Measurements from ENCODE around the gene HIVEP3. TPM values are rescaled to one million over a fixed set of nuclear protein-coding genes. Genes with fewer than 3 reads are reported as not detected.

The HIVEP3 gene
- total RNA-seq, 1 experiment from 2014 or later = 0.55 TPM

DNA sequence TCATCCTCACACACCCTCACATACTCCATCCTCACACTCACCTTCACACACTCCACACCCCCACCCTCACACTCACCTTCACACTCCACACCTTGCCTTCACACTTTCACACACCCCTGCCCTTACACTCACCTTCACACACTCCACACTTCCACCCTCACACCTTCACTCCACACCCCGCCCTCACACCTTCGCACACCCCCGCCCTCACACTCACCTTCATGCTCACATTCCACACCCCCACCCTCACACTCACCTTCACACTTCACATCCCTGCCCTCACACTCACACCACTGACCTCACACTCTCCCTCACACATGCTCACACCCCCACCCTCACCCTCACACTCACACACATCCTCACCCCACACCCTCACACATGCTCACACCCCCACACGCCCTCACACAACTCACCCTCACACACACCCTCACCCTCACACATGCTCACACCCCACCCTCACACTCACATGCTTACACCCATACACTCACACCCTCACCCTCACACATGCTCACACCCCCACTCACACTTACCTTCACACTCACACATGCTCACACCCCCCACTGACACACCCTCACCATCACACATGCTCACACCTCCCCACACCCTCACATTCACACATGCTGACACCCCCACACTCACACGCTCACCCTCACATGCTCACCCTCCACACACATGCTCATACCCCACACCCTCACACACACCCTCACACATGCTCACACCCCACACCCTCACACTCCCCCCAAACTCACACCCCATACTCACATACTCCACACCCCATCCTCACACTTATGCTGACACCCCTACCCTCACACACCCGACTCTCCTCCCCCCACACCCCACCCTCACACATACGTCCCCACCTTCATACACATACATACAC lies 389.8 kb downstream of the HIVEP3 start:
- ATAC-seq (no peak), DNase-seq (ENCODE audit: low spot score) (no peak)
- TF ChIP-seq ZNF416 (CRISPR knock-in tag; IDR thresholded peaks at IDR 0.05) (no peak), CBFB (CRISPR knock-in tag; IDR thresholded peaks at IDR 0.05; ENCODE audit: low read depth) (no peak), MXD4 (CRISPR knock-in tag; IDR thresholded peaks at IDR 0.05; ENCODE audit: borderline replicate concordance) (no peak), EMX1 (CRISPR knock-in tag; IDR thresholded peaks at IDR 0.05) (no peak), ZNF263 (CRISPR knock-in tag; IDR thresholded peaks at IDR 0.05; ENCODE audit: low read depth) (no peak), ATF1 (CRISPR knock-in tag; IDR thresholded peaks at IDR 0.05) (no peak), TP53 (CRISPR knock-in tag; IDR thresholded peaks at IDR 0.05) (no peak), CREB1 (CRISPR knock-in tag; IDR thresholded peaks at IDR 0.05) (no peak), ESRRA (CRISPR knock-in tag; IDR thresholded peaks at IDR 0.05; ENCODE audit: borderline replicate concordance) (no peak), CREM (CRISPR knock-in tag; IDR thresholded peaks at IDR 0.05) (no peak), NFATC4 (CRISPR knock-in tag; IDR thresholded peaks at IDR 0.05) (no peak), JUN (CRISPR knock-in tag; IDR thresholded peaks at IDR 0.05) (no peak), ZNF317 (CRISPR knock-in tag; IDR thresholded peaks at IDR 0.05; ENCODE audit: borderline replicate concordance, low read depth) (no peak)
- TF ChIP-seq, protein P1, sequence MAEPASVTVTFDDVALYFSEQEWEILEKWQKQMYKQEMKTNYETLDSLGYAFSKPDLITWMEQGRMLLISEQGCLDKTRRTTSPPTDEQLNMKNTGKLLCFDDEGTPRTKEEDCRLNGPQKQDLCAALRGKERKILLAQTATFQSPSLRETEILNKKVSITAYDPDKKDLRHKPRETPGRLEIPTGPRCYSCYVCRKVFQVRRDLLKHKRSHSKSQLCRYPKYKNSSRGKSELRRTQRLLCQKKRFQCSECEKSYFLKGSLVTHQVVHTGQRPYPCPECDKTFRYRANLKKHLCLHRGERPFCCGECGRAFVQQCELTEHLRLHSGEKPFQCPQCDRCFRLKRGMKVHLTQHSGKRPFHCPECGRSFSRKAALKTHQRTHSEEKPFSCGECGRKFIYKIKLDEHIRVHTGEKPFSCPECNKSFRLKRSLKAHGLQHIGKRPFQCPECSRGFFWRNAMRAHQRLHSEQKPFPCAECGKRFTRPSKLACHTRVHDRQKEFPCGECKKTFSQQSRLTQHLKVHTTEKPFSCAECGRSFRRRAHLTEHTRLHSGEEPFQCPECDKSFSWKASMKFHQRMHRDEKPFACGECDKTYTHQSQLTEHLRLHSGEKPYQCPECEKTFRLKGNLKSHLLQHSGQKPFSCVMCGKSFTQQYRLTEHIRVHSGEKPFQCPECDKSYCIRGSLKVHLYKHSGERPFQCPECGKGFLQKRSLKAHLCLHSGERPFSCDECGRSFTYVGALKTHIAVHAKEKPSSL (CRISPR knock-in tag; conservative IDR thresholded peaks at IDR 0.05) = no peak
- TF ChIP-seq, protein P2, sequence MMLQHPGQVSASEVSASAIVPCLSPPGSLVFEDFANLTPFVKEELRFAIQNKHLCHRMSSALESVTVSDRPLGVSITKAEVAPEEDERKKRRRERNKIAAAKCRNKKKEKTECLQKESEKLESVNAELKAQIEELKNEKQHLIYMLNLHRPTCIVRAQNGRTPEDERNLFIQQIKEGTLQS (CRISPR knock-in tag; conservative IDR thresholded peaks at IDR 0.05) = no peak
- TF ChIP-seq, protein P3, sequence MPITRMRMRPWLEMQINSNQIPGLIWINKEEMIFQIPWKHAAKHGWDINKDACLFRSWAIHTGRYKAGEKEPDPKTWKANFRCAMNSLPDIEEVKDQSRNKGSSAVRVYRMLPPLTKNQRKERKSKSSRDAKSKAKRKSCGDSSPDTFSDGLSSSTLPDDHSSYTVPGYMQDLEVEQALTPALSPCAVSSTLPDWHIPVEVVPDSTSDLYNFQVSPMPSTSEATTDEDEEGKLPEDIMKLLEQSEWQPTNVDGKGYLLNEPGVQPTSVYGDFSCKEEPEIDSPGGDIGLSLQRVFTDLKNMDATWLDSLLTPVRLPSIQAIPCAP (CRISPR knock-in tag; IDR thresholded peaks at IDR 0.05) = no peak
- TF ChIP-seq, protein P4, sequence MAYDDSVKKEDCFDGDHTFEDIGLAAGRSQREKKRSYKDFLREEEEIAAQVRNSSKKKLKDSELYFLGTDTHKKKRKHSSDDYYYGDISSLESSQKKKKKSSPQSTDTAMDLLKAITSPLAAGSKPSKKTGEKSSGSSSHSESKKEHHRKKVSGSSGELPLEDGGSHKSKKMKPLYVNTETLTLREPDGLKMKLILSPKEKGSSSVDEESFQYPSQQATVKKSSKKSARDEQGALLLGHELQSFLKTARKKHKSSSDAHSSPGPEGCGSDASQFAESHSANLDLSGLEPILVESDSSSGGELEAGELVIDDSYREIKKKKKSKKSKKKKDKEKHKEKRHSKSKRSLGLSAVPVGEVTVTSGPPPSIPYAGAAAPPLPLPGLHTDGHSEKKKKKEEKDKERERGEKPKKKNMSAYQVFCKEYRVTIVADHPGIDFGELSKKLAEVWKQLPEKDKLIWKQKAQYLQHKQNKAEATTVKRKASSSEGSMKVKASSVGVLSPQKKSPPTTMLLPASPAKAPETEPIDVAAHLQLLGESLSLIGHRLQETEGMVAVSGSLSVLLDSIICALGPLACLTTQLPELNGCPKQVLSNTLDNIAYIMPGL (CRISPR knock-in tag; IDR thresholded peaks at IDR 0.05) = no peak
- TF ChIP-seq, protein P5, sequence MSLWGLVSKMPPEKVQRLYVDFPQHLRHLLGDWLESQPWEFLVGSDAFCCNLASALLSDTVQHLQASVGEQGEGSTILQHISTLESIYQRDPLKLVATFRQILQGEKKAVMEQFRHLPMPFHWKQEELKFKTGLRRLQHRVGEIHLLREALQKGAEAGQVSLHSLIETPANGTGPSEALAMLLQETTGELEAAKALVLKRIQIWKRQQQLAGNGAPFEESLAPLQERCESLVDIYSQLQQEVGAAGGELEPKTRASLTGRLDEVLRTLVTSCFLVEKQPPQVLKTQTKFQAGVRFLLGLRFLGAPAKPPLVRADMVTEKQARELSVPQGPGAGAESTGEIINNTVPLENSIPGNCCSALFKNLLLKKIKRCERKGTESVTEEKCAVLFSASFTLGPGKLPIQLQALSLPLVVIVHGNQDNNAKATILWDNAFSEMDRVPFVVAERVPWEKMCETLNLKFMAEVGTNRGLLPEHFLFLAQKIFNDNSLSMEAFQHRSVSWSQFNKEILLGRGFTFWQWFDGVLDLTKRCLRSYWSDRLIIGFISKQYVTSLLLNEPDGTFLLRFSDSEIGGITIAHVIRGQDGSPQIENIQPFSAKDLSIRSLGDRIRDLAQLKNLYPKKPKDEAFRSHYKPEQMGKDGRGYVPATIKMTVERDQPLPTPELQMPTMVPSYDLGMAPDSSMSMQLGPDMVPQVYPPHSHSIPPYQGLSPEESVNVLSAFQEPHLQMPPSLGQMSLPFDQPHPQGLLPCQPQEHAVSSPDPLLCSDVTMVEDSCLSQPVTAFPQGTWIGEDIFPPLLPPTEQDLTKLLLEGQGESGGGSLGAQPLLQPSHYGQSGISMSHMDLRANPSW (CRISPR knock-in tag; conservative IDR thresholded peaks at IDR 0.05; ENCODE audit: low read depth) = no peak
- TF ChIP-seq, protein P6, sequence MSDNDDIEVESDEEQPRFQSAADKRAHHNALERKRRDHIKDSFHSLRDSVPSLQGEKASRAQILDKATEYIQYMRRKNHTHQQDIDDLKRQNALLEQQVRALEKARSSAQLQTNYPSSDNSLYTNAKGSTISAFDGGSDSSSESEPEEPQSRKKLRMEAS (CRISPR knock-in tag; IDR thresholded peaks at IDR 0.05) = no peak
- Mint-ChIP-seq H3K27me3 (ENCODE audit: low read depth) (no peaks in the 10 kb centered on the region; the same call in 1 of the 2 replicates), H3K36me3 (peaks cover 3% of the 10 kb centered on the region; the same call in 1 of the 2 replicates), H3K27ac (no peak overlapping the region), H3K4me1 (no peaks in the 10 kb centered on the region), H3K4me3 (no peak overlapping the region), H3K9me3 (peaks cover 25% of the 10 kb centered on the region)
- ChIA-PET CTCF (no interaction called here), POLR2A (no interaction called here)

All from WTC11 (cell line).